NT2/D1 (cell line): ENCODE measurements around the gene BZW2.

Experiments
- DNase-seq: peaks from one replicate; pipeline ENCODE4 v3.0.0-alpha.2; 2011; ENCODE audit warnings: low read depth, low spot score
- H3K27me3 ChIP-seq: 2 replicates; pipeline ENCODE4 v1.6.0; 2011; ENCODE audit warnings: mild to moderate bottlenecking; ENCODE audit not compliant: insufficient read length, insufficient read depth
- H3K36me3 ChIP-seq: 2 replicates; pipeline ENCODE4 v1.6.1; 2011; ENCODE audit warnings: mild to moderate bottlenecking, low read length, mixed read lengths; ENCODE audit not compliant: insufficient read depth, insufficient read length
- H3K4me1 ChIP-seq: 2 replicates; pipeline ENCODE4 v1.5.1; 2011; ENCODE audit not compliant: insufficient read depth, insufficient read length
- H3K4me3 ChIP-seq: 2 replicates; pipeline ENCODE4 v1.5.1; 2011; ENCODE audit warnings: low read depth; ENCODE audit not compliant: insufficient read length
- H3K9ac ChIP-seq: 2 replicates; pipeline ENCODE4 v1.6.0; 2011; ENCODE audit warnings: low read depth; ENCODE audit not compliant: insufficient read length
- H3K9me3 ChIP-seq: 2 replicates; pipeline ENCODE4 v1.5.1; 2011; ENCODE audit warnings: mild to moderate bottlenecking, low read length; ENCODE audit not compliant: insufficient read depth
- SUZ12 ChIP-seq: IDR thresholded peaks from 2 replicates; pipeline ENCODE4 v1.6.1; 2011; ENCODE audit not compliant: insufficient read length, insufficient read depth; ENCODE audit errors: extremely low read depth
- YY1 ChIP-seq: IDR thresholded peaks from 2 replicates; pipeline ENCODE4 v1.6.1; 2011; ENCODE audit not compliant: insufficient read length, insufficient read depth
- ZNF274 ChIP-seq: IDR thresholded peaks from 2 replicates; pipeline ENCODE4 v1.6.1; 2011; ENCODE audit warnings: mild to moderate bottlenecking, low read depth, low read length

Gene BZW2

GRCh38 chr7:16630654-16631053 is 15.3 kb upstream of the BZW2 start:
- no peak overlapping the region for H3K9ac ChIP-seq
- peaks cover 6% of the 10 kb centered on the region for H3K36me3 ChIP-seq
- no peaks in the 10 kb centered on the region for H3K27me3 ChIP-seq
- no peaks in the 10 kb centered on the region for H3K4me1 ChIP-seq
- no peaks in the 10 kb centered on the region for H3K9me3 ChIP-seq
- no peak for DNase-seq
- TF ChIP-seq SUZ12: no peak
- no peak for TF ChIP-seq ZNF274
- TF ChIP-seq YY1: no peak
- H3K4me3 ChIP-seq: no peak overlapping the region

- no peak overlapping the region for H3K9ac ChIP-seq
- H3K9me3 ChIP-seq: no peaks in the 10 kb centered on the region
- TF ChIP-seq YY1 (no peak), SUZ12 (no peak), ZNF274 (no peak)
- H3K27me3 ChIP-seq: no peaks in the 10 kb centered on the region
- no peaks in the 10 kb centered on the region for H3K4me1 ChIP-seq
- no peak overlapping the region for H3K4me3 ChIP-seq
- DNase-seq: no peak
- H3K36me3 ChIP-seq: peaks cover 13% of the 10 kb centered on the region
Measured at GRCh38 chr7:16634271-16634738, 11.7 kb upstream of the BZW2 start.

GRCh38 chr7:16636555-16637101 is 9.4 kb upstream of the BZW2 start:
- Histone ChIP-seq H3K36me3 (peaks cover 15% of the 10 kb centered on the region), H3K4me1 (no peaks in the 10 kb centered on the region), H3K4me3 (no peak overlapping the region), H3K9ac (no peak overlapping the region), H3K9me3 (no peaks in the 10 kb centered on the region), H3K27me3 (no peaks in the 10 kb centered on the region)
- TF ChIP-seq SUZ12: no peak
- no peak for TF ChIP-seq YY1
- TF ChIP-seq ZNF274: no peak
- DNase-seq: no peak

DNA sequence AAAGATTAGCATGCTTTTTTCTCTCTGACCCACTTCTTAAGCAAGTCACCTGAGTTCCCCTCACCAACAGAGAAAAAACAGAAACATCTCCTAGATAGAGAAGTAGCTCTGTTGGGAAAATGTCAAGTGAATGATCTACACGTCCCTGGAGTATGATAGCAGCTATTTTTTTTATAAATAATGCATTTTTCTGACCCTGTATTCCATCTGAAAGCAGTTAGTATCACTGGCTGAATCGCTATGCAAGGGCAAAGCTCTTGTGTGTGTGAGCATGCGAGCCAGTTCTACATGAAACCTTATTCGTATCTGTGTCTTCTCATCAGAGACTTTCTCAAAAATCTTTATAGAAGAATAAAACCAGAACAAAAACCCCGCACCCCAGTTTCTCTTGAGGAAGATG is 8.6 kb upstream of the BZW2 start:
- no peak overlapping the region for H3K9ac ChIP-seq
- TF ChIP-seq ZNF274 (no peak), SUZ12 (no peak), YY1 (no peak)
- no peaks in the 10 kb centered on the region for H3K9me3 ChIP-seq
- H3K4me1 ChIP-seq: no peaks in the 10 kb centered on the region
- no peak overlapping the region for H3K4me3 ChIP-seq
- no peak for DNase-seq
- H3K27me3 ChIP-seq: no peaks in the 10 kb centered on the region
- peaks cover 15% of the 10 kb centered on the region for H3K36me3 ChIP-seq

DNA sequence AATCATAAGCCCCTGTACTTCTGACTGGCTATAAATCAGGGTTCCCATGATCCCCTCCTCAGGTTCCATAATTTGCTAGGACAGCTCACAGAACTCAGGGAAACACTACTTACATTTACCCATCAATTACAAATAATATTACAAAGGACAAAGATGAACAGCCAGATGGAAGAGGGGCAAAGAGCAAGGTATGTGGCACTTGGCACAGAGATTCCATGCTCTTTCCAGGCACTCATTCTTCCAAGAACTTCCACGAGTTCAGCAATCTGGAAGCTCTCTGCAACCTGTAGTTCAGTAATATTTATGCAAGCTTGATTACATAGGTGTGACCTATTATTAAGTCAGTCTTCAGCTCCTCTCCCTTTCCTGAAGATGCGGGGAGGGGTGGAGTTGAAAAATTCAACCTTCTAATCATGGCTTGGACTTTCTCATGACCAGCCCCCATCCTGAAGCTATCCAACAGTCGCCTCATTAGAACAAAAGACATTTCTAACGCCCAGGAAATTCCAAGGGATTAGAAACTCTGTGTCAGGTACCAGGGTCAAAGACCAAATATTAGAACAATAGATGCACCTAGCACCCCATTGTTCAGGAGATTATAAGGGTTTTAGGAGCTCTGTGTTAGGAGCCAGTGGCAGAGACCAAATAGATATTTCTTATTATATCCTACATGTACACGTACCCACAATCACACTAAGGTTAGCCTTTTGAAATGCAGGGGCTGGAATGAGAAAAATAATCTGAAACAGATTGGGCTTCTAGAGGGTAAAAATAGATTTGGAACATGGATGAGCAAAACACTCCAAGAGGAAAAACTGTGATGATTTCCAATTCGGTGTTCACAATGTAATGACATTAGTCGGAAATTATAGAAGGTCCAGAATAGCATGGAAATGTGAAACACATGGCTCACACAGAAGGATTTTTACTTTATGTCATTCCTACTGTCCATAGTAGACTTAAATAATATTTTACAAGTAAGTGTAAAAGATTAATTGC is 7.4 kb upstream of the BZW2 start:
- peaks cover 23% of the 10 kb centered on the region for H3K36me3 ChIP-seq
- H3K4me1 ChIP-seq: no peaks in the 10 kb centered on the region
- no peaks in the 10 kb centered on the region for H3K9me3 ChIP-seq
- H3K4me3 ChIP-seq: no peak overlapping the region
- no peak overlapping the region for H3K9ac ChIP-seq
- no peak for TF ChIP-seq ZNF274
- TF ChIP-seq YY1: no peak
- no peak for TF ChIP-seq SUZ12
- DNase-seq: no peak
- no peaks in the 10 kb centered on the region for H3K27me3 ChIP-seq

GRCh38 chr7:16644157-16644556 is 1.8 kb upstream of the BZW2 start:
- Histone ChIP-seq H3K4me1 (no peaks in the 10 kb centered on the region), H3K9ac (peak overlapping the region; percentile 11), H3K36me3 (peaks cover 22% of the 10 kb centered on the region), H3K4me3 (peak overlapping the region; percentile 90), H3K27me3 (peaks cover 11% of the 10 kb centered on the region), H3K9me3 (no peaks in the 10 kb centered on the region)
- TF ChIP-seq YY1 (no peak), SUZ12 (no peak), ZNF274 (no peak)
- DNase-seq: no peak
